Spinal cord (tissue), 10 donors: Measurements from ENCODE around the gene SMIM33. TPM values are rescaled to one million over a fixed set of nuclear protein-coding genes. Genes with fewer than 3 reads are reported as not detected.
A peak's percentile ranks its signal among the peaks of the same experiment; 100 is the strongest.
"Not testable (repeated sequence)": the region's sequence is repeated elsewhere in the genome, so short reads cannot be mapped to it uniquely, and the experiment has no call there.

Source experiments
- DNase-seq, 6 donors: peaks; one replicate each; pipeline versions ENCODE4 v3.0.0 to v3.0.0-alpha.2; 2013 to 2015; ENCODE audit warnings: low spot score in 6 of 6, low read depth in 4 of 6
- H3K27ac ChIP-seq: one replicate; pipeline ENCODE4 v1.5.1; 2013; ENCODE audit warnings: low read depth, low read length, control low read depth
- H3K27me3 ChIP-seq: one replicate; pipeline ENCODE4 v1.6.1; 2013; ENCODE audit warnings: low read length; ENCODE audit not compliant: control insufficient read depth, insufficient read depth
- H3K36me3 ChIP-seq: one replicate; pipeline ENCODE4 v1.6.1; 2013; ENCODE audit warnings: low read length; ENCODE audit not compliant: control insufficient read depth, insufficient read depth
- H3K4me1 ChIP-seq: one replicate; pipeline ENCODE4 v1.6.1; 2013; ENCODE audit warnings: low read length; ENCODE audit not compliant: control insufficient read depth, insufficient read depth
- H3K4me3 ChIP-seq: one replicate; pipeline ENCODE4 v1.5.1; 2013; ENCODE audit warnings: low read depth, low read length, control low read depth
- H3K9me3 ChIP-seq: one replicate; pipeline ENCODE4 v1.6.1; 2013; ENCODE audit warnings: low read length; ENCODE audit not compliant: control insufficient read depth, insufficient read depth
- WGBS: methylation state at CpG from one replicate; pipeline ENCODE4 v1.1.5; 2013; ENCODE audit warnings: missing lambda C conversion rate; ENCODE audit not compliant: insufficient coverage; 5-methylcytosine and 5-hydroxymethylcytosine counted together
- polyA plus RNA-seq, 2 donors: library from polyadenylated mRNA; unstranded; fragments of 120-200 nt; gene quantifications; one replicate each; pipeline ENCODE4 v1.2.1, GENCODE V29; 2013; ENCODE audit not compliant: insufficient read length in 2 of 2
- total RNA-seq, 2 donors: library from RNA; depleted of rRNA in 1 of 2; stranded (reverse); fragments of 120-200 nt in 1 of 2; fragments of >200 nt in 1 of 2; gene quantifications; one replicate each; pipeline versions ENCODE4 v1.2.3 to v1.2.4, GENCODE V29; 2013 to 2014
- donor health status: healthy.

Gene SMIM33
- total and polyA plus RNA-seq, 4 donors = not detected

DNA sequence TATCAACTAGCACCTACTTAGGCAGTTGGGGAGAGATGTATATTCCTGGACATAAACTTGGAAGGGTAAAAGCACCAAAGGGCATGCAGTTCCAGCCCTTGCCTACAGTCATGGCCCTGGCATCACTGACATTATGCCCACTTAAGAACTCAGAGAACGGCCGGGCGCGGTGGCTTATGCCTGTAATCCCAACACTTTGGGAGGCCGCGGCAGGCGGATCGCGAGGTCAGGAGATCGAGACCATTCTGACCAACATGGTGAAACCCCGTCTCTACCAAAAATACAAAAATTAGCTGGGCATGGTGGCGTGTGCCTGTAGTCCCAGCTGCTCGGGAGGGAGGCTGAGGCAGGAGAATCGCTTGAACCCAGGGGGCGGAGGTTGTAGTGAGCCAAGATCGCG is 30.4 kb upstream of the SMIM33 start:
- H3K27me3 ChIP-seq, H3K4me3 ChIP-seq, H3K36me3 ChIP-seq, H3K27ac ChIP-seq, H3K9me3 ChIP-seq, DNase-seq: not testable (repeated sequence)
- 98% methylated on average over 5 of the region's 17 CpGs for WGBS
- H3K4me1 ChIP-seq = peaks cover 17% of the 10 kb centered on the region

DNA sequence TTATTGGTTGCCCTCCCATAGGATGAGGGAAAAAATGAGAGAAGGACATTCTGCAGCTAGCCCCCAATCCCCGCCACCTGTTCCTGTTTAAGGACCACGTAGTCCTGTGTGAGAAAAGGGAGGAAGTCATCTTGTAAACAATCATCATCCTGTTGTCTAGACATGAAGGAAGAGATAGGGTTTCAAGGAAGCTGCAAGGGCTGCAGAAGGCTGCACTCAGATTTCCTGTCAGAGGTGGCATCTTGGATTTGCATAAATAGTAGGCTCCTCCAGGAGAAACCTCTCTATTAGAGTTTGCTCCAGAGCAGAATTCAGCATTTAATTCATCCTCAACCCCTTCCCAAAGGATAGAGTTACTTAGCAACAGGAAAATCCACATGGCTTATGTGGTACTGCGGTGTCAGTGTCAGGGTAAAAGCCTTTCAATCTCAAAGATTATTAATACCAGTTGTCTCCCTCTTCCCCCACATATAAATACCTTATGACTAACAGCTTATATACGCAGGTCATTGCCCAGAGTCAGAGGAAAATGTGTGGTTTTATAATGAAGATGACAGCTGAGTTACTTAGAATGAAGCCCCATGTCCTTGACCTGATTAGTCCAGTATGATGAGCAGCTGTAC is 26.9 kb upstream of the SMIM33 start:
- no CpG with 5 or more reads among the region's 4 CpGs for WGBS
- no peaks in the 10 kb centered on the region for H3K27me3 ChIP-seq
- DNase-seq = peak in 1 of 6 donors; percentile 80
- H3K4me1 ChIP-seq = peaks cover 7% of the 10 kb centered on the region
- no peak overlapping the region for H3K4me3 ChIP-seq
- H3K9me3 ChIP-seq = no peaks in the 10 kb centered on the region
- H3K27ac ChIP-seq = no peak overlapping the region
- no peaks in the 10 kb centered on the region for H3K36me3 ChIP-seq

DNA sequence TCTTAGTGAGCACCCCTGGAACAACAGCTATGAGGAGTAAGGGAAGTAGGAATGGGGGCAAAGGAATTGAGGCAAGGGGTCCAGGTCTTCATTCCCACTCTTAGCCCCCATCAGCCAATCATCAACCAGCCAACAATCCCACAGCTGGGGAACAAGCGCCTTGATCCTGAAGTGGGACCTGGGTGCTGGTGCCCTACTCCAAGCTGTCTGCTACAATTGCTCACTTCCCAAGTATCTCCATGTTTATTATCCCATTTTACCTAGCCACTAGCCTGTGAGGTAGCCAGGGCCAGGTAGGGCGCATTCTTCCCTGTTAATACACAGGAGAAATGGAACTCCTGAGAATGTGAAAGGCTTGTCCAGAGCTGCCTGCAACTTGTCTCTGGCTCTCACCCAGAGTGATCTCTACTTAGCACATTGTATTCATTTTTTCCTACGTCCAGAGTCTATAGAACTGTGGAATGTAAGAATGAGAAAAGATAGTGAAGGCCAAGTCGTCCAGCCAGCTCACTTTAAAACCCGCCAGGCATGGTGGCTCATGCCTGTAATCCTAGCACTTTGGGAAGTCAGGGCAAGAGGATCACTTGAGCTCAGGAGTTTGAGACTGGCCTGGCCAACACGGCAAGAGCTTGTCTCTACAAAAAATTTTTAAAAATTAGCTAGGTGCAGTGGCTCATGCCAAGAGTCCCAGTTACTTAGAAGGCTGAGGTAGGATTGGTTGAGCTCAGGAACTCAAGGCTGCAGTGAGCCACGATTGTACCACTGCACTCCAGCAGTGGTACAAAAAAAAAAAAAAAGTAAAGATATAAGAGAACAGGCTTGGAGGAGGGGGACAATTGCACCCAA is 25.3 kb upstream of the SMIM33 start:
- H3K36me3 ChIP-seq = no peaks in the 10 kb centered on the region
- no peak overlapping the region for H3K27ac ChIP-seq
- no peaks in the 10 kb centered on the region for H3K9me3 ChIP-seq
- no peak for DNase-seq
- H3K27me3 ChIP-seq = no peaks in the 10 kb centered on the region
- H3K4me1 ChIP-seq = no peaks in the 10 kb centered on the region
- WGBS = 65% methylated on average over 5 of the region's 7 CpGs
- H3K4me3 ChIP-seq = no peak overlapping the region

DNA sequence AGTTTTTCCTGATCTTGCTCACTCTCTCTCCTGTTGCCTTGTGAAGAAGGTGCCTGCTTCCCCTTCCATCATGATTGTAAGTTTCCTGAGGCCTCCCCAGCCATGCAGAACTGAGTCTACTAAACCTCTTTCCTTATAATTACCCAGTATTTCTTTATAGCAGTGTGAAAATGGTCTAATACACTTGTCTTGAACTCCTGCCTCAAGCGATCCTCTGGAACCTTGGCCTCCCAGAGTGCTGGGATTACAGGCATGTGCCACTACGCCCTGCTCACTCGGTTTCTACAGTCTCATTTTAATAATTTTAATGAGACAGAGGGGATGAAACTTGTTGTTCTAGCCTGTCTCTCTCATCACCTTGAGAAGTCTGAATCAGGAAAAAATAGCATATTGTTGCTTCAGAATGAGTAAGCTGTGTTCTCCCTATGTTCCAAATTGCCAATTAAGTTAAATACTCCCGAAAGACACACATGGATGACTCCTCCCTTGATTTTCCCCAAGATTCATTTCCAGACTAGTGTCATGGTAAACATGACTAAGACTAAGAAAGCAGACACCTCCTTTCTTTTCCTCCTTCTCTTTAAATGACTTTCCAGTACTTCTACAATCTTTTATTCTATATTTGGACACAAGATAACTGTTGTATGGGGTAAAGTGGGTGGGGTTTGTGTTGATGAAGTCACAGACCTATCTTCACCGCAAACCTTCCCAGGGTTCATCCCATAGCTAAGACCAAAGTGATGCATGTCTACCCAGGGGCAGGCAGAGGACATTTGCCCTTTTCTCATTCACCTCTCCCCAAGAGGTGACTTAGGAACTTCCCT is 23.6 kb upstream of the SMIM33 start:
- Histone ChIP-seq H3K4me3 (no peak overlapping the region), H3K27ac (no peak overlapping the region), H3K4me1 (no peaks in the 10 kb centered on the region), H3K27me3 (no peaks in the 10 kb centered on the region), H3K36me3 (peaks cover 3% of the 10 kb centered on the region), H3K9me3 (no peaks in the 10 kb centered on the region)
- DNase-seq = peak in 1 of 6 donors; percentile 49
- 89% methylated on average over 3 of the region's 5 CpGs for WGBS

DNA sequence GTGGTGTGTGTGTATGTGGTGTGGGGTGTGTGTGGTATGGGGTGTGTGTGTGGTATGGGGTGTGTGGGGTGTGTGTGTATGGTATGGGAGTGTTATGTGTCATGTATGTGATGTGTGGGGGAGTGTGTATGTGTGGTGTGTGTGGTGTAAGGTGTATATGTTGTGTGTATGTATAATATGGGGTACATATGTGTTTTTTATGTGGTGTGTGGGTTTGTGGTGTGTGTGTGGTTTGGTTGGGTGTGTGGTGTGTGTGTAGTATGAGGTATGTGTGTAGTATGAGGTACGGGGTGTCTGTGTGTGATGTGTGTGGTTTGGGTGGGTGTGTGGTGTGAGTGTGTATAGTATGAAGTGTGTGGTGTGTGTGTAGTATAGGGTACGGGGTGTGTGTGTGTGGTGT is 19.6 kb upstream of the SMIM33 start:
- 100% methylated on average over 2 of the region's 2 CpGs for WGBS
- H3K36me3 ChIP-seq = peaks cover 5% of the 10 kb centered on the region
- H3K4me1 ChIP-seq = no peaks in the 10 kb centered on the region
- H3K9me3 ChIP-seq = no peaks in the 10 kb centered on the region
- no peak overlapping the region for H3K4me3 ChIP-seq
- no peak for DNase-seq
- no peaks in the 10 kb centered on the region for H3K27me3 ChIP-seq
- no peak overlapping the region for H3K27ac ChIP-seq

DNA sequence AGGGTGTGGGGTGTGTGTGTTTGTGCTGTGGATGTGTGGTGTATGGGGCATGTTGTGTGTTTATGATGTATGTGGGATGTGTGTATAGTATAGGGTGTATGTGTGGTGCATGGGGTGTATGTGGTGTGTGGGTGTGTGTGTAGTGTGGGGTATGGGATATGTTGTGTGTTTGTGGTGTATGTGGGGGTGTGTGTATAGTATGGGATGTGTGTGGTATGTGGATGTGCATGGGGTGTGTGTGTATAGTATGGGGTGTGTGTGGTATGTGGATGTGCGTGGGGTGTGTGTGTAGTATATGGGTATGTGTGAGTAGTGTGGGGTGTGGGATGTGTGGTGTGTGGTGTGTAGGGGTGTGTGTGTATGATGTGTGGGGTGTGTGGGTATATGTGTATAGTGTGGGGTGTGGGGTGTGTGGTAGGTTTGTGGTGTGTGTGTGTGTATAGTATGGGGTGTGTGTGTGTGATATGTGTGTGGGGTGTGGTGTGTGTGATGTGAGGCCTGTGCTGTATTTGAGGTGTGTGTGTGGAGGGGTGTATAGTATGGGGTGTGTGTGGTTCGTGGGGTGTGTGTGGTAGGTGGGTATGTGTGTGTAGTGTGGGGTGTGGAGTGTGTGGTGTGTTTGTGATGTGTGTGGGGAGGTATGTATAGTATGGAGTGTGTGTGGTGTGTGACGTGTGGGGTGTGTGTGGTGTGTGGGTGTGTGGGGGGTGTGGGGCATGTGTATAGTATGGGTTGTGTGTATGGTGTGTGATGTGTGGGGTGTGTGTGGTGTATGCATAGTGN is 18.7 kb upstream of the SMIM33 start:
- Histone ChIP-seq H3K4me1 (no peaks in the 10 kb centered on the region), H3K27ac (no peak overlapping the region), H3K27me3 (no peaks in the 10 kb centered on the region), H3K9me3 (no peaks in the 10 kb centered on the region), H3K4me3 (no peak overlapping the region), H3K36me3 (peaks cover 5% of the 10 kb centered on the region)
- no peak for DNase-seq
- 84% methylated on average over 3 of the region's 3 CpGs for WGBS

DNA sequence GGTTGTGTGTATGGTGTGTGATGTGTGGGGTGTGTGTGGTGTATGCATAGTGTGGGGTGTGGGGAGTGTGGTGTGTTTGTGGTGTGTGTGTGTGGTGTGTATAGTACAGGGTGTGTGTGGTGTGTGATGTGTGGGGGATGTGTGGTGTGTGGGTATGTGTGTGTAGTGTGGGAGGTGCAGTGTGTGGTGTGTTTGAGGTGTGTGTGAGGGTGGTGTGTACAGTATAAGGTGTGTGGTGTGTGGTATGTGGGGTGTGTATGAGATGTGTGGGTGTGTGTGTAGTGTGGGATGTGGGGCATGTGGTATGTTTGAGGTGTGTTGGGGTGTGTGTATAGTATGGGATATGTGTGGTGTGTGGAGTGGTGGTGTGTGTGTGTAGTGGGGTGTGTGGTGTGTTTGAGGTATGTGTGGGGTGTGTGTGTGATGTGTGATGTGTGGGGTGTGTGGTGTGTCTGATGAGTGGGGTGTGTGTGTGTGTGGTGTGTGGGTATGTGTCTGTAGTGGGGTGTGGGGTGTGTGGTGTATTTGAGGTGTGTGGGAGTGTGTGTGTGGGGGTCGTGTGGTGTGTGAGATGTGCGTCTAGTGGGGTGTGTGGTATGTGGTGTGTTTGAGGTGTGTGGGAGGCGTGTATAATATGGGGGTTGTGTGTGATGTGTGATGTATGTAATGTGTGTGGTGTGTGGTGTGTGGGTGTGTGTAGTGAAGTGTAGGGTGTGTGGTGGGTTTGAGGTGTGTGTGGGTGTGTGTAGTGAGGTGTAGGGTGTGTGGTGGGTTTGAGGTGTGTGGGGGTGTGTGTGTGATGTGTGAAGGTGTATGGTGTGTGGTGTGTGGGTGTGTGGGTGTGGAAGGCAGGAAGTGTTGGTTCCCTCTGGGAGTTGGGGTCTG is 16.9 kb upstream of the SMIM33 start:
- WGBS = 91% methylated on average over 3 of the region's 3 CpGs
- no peaks in the 10 kb centered on the region for H3K4me1 ChIP-seq
- DNase-seq = no peak
- H3K4me3 ChIP-seq = no peak overlapping the region
- H3K27me3 ChIP-seq = no peaks in the 10 kb centered on the region
- peaks cover 5% of the 10 kb centered on the region for H3K36me3 ChIP-seq
- no peaks in the 10 kb centered on the region for H3K9me3 ChIP-seq
- H3K27ac ChIP-seq = no peak overlapping the region

DNA sequence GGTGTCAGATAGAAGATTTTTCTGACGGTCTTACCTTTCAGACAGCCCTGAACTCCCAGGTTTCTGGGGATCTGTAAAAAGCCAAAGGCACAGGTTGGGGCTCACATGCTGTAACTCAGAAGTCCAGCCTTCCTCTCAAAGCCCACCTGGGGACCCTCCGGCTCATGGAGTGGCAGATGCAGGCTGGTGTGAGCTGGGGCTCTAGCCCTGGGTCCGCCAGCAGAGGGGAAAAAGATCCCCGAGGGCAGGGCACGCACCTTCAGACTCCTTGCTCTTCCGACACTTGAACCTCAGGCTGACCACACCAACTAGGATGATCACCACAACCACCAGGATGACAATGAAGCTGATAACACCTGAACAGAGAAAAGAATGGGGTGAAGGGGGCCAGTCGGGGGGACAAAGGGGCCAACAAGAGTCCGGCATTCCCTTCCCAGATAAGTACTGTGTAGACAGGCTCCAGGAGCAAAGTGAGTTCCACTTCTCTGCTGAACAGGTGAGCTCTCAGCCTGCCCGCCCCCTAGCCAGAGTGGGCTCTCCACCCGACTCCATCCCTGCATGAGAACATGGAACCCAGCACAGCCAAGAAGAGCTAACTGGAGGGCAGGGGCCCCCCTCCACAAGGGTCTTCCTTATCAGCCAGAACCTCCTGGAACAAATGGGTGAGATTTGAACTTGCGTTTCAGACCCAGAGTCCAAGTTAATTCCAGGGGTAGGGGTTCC is 16.1 kb upstream of the SMIM33 start:
- H3K27ac ChIP-seq = no peak overlapping the region
- peaks cover 5% of the 10 kb centered on the region for H3K36me3 ChIP-seq
- H3K4me1 ChIP-seq = no peaks in the 10 kb centered on the region
- no peak for DNase-seq
- WGBS = 76% methylated on average over 6 of the region's 11 CpGs
- no peaks in the 10 kb centered on the region for H3K9me3 ChIP-seq
- H3K4me3 ChIP-seq = no peak overlapping the region
- H3K27me3 ChIP-seq = no peaks in the 10 kb centered on the region
